ENCODE measurements around the gene SPOCK2. TPM values are rescaled to one million over a fixed set of nuclear protein-coding genes. Genes with fewer than 3 reads are reported as not detected.

SPOCK2 gene
- total RNA-seq, 1 donor from 2014 or later, result 27.8 TPM

DNA sequence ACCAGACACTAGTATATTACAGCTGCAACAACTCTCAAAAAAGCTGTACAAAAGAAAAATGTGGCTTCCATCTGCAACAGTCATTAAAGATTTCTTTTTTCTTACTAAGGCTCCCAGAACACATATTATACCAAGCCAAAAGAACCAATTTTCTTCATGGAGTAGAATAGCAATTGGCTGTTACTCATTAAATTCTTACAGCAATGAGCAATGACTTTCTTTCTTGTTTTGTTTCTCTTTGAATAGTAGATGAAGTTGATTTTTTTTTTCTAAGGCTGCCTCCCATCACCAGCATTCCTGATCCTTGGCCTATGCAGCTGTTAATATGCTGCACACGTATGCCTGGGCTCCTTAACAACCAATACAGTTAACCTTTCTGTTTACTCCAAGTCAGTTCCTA is 36.6 kb upstream of the SPOCK2 start:
- Mint-ChIP-seq H3K36me3 (ENCODE audit: low read depth) (peaks cover 41% of the 10 kb centered on the region), H3K27ac (no peak overlapping the region), H3K4me3 (no peak overlapping the region), H3K27me3 (no peaks in the 10 kb centered on the region), H3K4me1 (peaks cover 2% of the 10 kb centered on the region), H3K9me3 (no peaks in the 10 kb centered on the region)
- TF ChIP-seq, protein P1, sequence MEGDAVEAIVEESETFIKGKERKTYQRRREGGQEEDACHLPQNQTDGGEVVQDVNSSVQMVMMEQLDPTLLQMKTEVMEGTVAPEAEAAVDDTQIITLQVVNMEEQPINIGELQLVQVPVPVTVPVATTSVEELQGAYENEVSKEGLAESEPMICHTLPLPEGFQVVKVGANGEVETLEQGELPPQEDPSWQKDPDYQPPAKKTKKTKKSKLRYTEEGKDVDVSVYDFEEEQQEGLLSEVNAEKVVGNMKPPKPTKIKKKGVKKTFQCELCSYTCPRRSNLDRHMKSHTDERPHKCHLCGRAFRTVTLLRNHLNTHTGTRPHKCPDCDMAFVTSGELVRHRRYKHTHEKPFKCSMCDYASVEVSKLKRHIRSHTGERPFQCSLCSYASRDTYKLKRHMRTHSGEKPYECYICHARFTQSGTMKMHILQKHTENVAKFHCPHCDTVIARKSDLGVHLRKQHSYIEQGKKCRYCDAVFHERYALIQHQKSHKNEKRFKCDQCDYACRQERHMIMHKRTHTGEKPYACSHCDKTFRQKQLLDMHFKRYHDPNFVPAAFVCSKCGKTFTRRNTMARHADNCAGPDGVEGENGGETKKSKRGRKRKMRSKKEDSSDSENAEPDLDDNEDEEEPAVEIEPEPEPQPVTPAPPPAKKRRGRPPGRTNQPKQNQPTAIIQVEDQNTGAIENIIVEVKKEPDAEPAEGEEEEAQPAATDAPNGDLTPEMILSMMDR (IDR thresholded peaks at IDR 0.05), result no peak
- intact Hi-C loops (cut with micrococcal nuclease), result loop anchor here (10.0 kb wide), 1 partner anchor 710 kb away; no protein-coding TSS in a partner anchor
- POLR2A ChIA-PET, result interaction anchor here (0.7 kb wide), 1 partner anchor 65 kb away, joined by 5 read pairs; no protein-coding TSS in a partner anchor
- DNase-seq (no peak), ATAC-seq (ENCODE audit: low read depth) (no peak)
- CTCF ChIA-PET, result interaction anchor here (1.0 to 11.4 kb wide), 7 partner anchors 17 to 217 kb away, joined by 5 to 172 read pairs (median 18); no protein-coding TSS in a partner anchor

DNA sequence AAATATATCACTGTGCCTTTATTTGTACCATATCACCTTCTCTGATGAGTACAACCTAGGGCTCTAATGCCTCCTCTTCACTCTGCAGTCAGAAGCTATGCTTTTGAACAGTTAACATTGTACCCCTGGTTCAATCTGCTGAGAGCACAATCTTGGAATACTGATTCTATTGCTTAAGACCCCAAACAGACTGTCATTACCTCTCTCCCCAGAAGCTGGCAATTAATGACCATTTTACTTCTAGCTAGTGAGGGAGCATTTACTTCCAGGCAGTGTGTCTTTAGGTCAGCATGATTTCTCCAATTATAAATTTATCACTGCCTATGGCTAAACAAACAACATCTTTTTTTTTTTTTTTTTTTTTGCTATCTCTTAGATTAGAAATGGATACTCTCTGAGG is 36.0 kb upstream of the SPOCK2 start:
- H3K27me3 Mint-ChIP-seq, result no peaks in the 10 kb centered on the region
- TF ChIP-seq, protein P1 (IDR thresholded peaks at IDR 0.05), result no peak
- H3K4me3 Mint-ChIP-seq, result no peak overlapping the region
- CTCF ChIA-PET, result interaction anchor here (0.6 to 11.4 kb wide), 5 partner anchors 12 to 212 kb away, joined by 3 to 172 read pairs (median 5); no protein-coding TSS in a partner anchor
- no peaks in the 10 kb centered on the region for H3K9me3 Mint-ChIP-seq
- H3K27ac Mint-ChIP-seq, result no peak overlapping the region
- POLR2A ChIA-PET, result interaction anchor here (0.7 kb wide), 1 partner anchor 66 kb away, joined by 5 read pairs; no protein-coding TSS in a partner anchor
- ATAC-seq (ENCODE audit: low read depth) (no peak), DNase-seq (no peak)
- H3K36me3 Mint-ChIP-seq (ENCODE audit: low read depth), result peaks cover 43% of the 10 kb centered on the region
- intact Hi-C loops (cut with micrococcal nuclease), result loop anchor here (10.0 kb wide), 1 partner anchor 710 kb away; no protein-coding TSS in a partner anchor
- H3K4me1 Mint-ChIP-seq, result peaks cover 2% of the 10 kb centered on the region

DNA sequence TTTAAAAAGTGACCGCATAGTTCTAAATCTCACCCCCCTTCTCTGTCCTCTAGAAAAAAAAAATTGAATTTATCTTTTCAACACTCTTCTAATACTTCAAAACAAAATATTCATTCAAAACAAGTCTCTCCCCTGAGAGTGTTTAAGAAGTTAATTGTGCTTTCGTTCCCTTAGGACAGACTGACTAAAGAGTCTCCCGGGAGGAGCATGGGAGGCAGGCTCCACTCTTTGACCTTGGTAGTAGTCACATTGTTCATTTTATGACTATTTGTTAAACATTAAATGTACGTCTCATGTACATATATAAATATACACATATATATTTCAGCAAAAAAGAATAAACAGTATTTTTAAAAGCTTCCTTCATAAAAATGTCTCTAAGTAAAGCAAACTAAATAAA is 35.3 kb upstream of the SPOCK2 start:
- POLR2A ChIA-PET, result no interaction called here
- DNase-seq, result no peak
- Mint-ChIP-seq H3K4me3 (no peak overlapping the region), H3K36me3 (ENCODE audit: low read depth) (peaks cover 42% of the 10 kb centered on the region), H3K27ac (no peak overlapping the region), H3K9me3 (no peaks in the 10 kb centered on the region), H3K27me3 (no peaks in the 10 kb centered on the region), H3K4me1 (peaks cover 2% of the 10 kb centered on the region)
- ATAC-seq (ENCODE audit: low read depth), result no peak
- intact Hi-C loops (cut with micrococcal nuclease), result loop anchor here (10.0 kb wide), 1 partner anchor 711 kb away; no protein-coding TSS in a partner anchor
- CTCF ChIA-PET, result interaction anchor here (11.4 kb wide), 1 partner anchor 212 kb away, joined by 172 read pairs; no protein-coding TSS in a partner anchor
- TF ChIP-seq, protein P1 (IDR thresholded peaks at IDR 0.05), result no peak

DNA sequence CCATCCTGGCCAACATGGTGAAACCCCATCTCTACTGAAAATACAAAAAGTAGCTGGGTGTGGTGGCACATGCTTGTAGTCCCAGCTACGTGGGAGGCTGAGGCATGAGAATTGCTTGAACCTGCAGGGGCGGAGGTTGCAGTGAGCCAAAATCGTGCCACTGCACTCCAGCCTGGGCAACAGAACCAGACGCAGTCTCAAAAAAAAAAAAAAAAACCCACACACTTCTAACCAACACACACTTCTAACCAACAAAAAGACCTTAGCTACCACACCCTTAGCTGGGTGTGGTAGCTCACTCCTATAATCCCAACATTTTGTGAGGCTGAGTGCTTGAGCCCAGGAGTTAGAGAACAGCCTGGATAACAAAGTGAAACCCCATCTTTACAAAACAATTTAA is 33.9 kb upstream of the SPOCK2 start:
- no peaks in the 10 kb centered on the region for H3K9me3 Mint-ChIP-seq
- ChIA-PET CTCF (interaction anchor here (1.5 kb wide), 1 partner anchor 215 kb away, joined by 4 read pairs; no protein-coding TSS in a partner anchor), POLR2A (interaction anchor here (0.7 kb wide), 1 partner anchor 10 kb away, joined by 3 read pairs; no protein-coding TSS in a partner anchor)
- TF ChIP-seq, protein P1 (IDR thresholded peaks at IDR 0.05), result no peak
- H3K27ac Mint-ChIP-seq, result no peak overlapping the region
- ATAC-seq (ENCODE audit: low read depth), result no peak
- peaks cover 42% of the 10 kb centered on the region for H3K36me3 Mint-ChIP-seq (ENCODE audit: low read depth)
- H3K4me1 Mint-ChIP-seq, result peaks cover 2% of the 10 kb centered on the region
- intact Hi-C loops (cut with micrococcal nuclease), result loop anchor here (10.0 kb wide), 1 partner anchor 713 kb away; no protein-coding TSS in a partner anchor
- no peak overlapping the region for H3K4me3 Mint-ChIP-seq
- DNase-seq, result no peak
- no peaks in the 10 kb centered on the region for H3K27me3 Mint-ChIP-seq

DNA sequence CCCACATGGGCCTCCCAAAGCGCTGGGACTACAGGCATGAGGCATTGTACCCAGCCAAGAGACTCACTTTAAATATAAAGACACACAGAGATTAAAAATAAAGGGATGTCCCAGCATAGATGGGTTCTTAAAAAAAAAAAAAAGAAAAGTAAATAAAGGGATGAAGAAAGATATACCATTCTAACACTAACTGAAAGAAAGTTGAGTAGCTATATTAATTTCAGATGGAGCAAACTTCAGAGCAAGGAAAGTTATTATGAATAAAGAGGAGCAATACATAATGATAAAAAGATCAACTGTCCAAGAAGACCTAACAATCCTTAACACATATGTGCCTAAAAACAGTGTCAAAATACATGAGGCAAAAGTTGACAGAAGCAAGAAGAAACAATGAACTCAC is 33.0 kb upstream of the SPOCK2 start:
- DNase-seq (no peak), ATAC-seq (ENCODE audit: low read depth) (no peak)
- H3K9me3 Mint-ChIP-seq, result peaks cover 2% of the 10 kb centered on the region
- H3K27ac Mint-ChIP-seq, result no peak overlapping the region
- intact Hi-C loops (cut with micrococcal nuclease), result loop anchor here (10.0 kb wide), 1 partner anchor 713 kb away; no protein-coding TSS in a partner anchor
- H3K4me3 Mint-ChIP-seq, result no peak overlapping the region
- H3K27me3 Mint-ChIP-seq, result no peaks in the 10 kb centered on the region
- ChIA-PET CTCF (interaction anchor here (1.3 kb wide), 1 partner anchor 215 kb away, joined by 3 read pairs; no protein-coding TSS in a partner anchor), POLR2A (no interaction called here)
- TF ChIP-seq, protein P1 (IDR thresholded peaks at IDR 0.05), result no peak
- peaks cover under 1% of the 10 kb centered on the region for H3K4me1 Mint-ChIP-seq
- H3K36me3 Mint-ChIP-seq (ENCODE audit: low read depth), result peaks cover 38% of the 10 kb centered on the region

All from activated B cell treated with CpG ODN at 0.5 μM for 24 hours (primary cell).